ENCODE data around the gene RARRES1. TPM values are rescaled to one million over a fixed set of nuclear protein-coding genes. Genes with fewer than 3 reads are reported as not detected.

Gene RARRES1
- 14.6 TPM for total RNA-seq
- long read RNA-seq, transcript RARRES1-201 (6 exons, 1,952 nt), result major isoform, 21 of 27 reads
- long read RNA-seq, partial matches to known transcripts, result 2 of 27 reads
- long read RNA-seq, other reads (novel, unspliced or antisense), result 4 of 27 reads

GRCh38 chr3:158731938-158732855 lies at the start of gene RARRES1:
TSS of gene RARRES1 (minus strand) at chr3:158732457. CDS start at chr3:158732415, 42 bp downstream.
- peak; percentile 86 for DNase-seq
- intact Hi-C loops (cut with micrococcal nuclease), result no loop called here
- ATAC-seq, result peak; percentile 86

- no peak for DNase-seq
- intact Hi-C loops (cut with micrococcal nuclease), result no loop called here
- ATAC-seq, result no peak
Observed at GRCh38 chr3:158781849-158782248, 49.6 kb upstream of the RARRES1 start.

GRCh38 chr3:158781191-158781590 lies 48.9 kb upstream of the RARRES1 start:
- ATAC-seq, result no peak
- intact Hi-C loops (cut with micrococcal nuclease), result no loop called here

GRCh38 chr3:158780766-158781165 lies 48.5 kb upstream of the RARRES1 start:
- no peak for ATAC-seq
- intact Hi-C loops (cut with micrococcal nuclease), result no loop called here
- DNase-seq, result no peak

More at GRCh38 chr3:158781191-158781590, 48.9 kb upstream of the RARRES1 start:
- no peak for DNase-seq

- intact Hi-C loops (cut with micrococcal nuclease), result no loop called here
- ATAC-seq (peak; percentile 17), DNase-seq (no peak)
Observed at GRCh38 chr3:158777161-158777873, 45.1 kb upstream of the RARRES1 start.

GRCh38 chr3:158776531-158776930 lies 44.3 kb upstream of the RARRES1 start:
- ATAC-seq, result no peak
- DNase-seq, result no peak
- intact Hi-C loops (cut with micrococcal nuclease), result no loop called here

- no peak for DNase-seq
- ATAC-seq, result no peak
- intact Hi-C loops (cut with micrococcal nuclease), result no loop called here
Observed at GRCh38 chr3:158775426-158776410, 43.5 kb upstream of the RARRES1 start.

GRCh38 chr3:158774965-158775364 lies 42.7 kb upstream of the RARRES1 start:
- intact Hi-C loops (cut with micrococcal nuclease), result no loop called here
- no peak for DNase-seq
- peak; percentile 60 for ATAC-seq

GRCh38 chr3:158773845-158774830 lies 41.9 kb upstream of the RARRES1 start:
- intact Hi-C loops (cut with micrococcal nuclease), result no loop called here
- ATAC-seq, result peak; percentile 41
- DNase-seq, result no peak

- intact Hi-C loops (cut with micrococcal nuclease), result no loop called here
- DNase-seq, result no peak
- no peak for ATAC-seq
Observed at GRCh38 chr3:158773166-158773565, 40.9 kb upstream of the RARRES1 start.

GRCh38 chr3:158771982-158772381 lies 39.7 kb upstream of the RARRES1 start:
- DNase-seq (no peak), ATAC-seq (no peak)
- intact Hi-C loops (cut with micrococcal nuclease), result no loop called here

- intact Hi-C loops (cut with micrococcal nuclease), result no loop called here
- ATAC-seq, result no peak
Observed at GRCh38 chr3:158771577-158771976, 39.3 kb upstream of the RARRES1 start.

GRCh38 chr3:158770741-158771350 lies 38.6 kb upstream of the RARRES1 start:
- DNase-seq, result no peak
- intact Hi-C loops (cut with micrococcal nuclease), result no loop called here
- ATAC-seq, result no peak

More at GRCh38 chr3:158771577-158771976, 39.3 kb upstream of the RARRES1 start:
- no peak for DNase-seq

GRCh38 chr3:158769952-158770740 lies 37.9 kb upstream of the RARRES1 start:
- DNase-seq, result no peak
- ATAC-seq, result no peak
- intact Hi-C loops (cut with micrococcal nuclease), result no loop called here

GRCh38 chr3:158769549-158769948 lies 37.3 kb upstream of the RARRES1 start:
- ATAC-seq (peak; percentile 54), DNase-seq (no peak)
- intact Hi-C loops (cut with micrococcal nuclease), result no loop called here

- DNase-seq, result no peak
- intact Hi-C loops (cut with micrococcal nuclease), result no loop called here
- ATAC-seq, result peak; percentile 85
Observed at GRCh38 chr3:158768881-158769543, 36.8 kb upstream of the RARRES1 start.

All from left ventricle myocardium superior (tissue), 1 donor.